Measurements from ENCODE around the gene DNAJB7.

- TF ChIP-seq ELF4 (IDR thresholded peaks at IDR 0.05) (no peak), SUZ12 (IDR thresholded peaks at IDR 0.05) (no peak), BHLHE40 (IDR thresholded peaks at IDR 0.05; ENCODE audit: borderline replicate concordance) (no peak), FOXA1 (IDR thresholded peaks at IDR 0.05) (no peak), ARNT (IDR thresholded peaks at IDR 0.05) (no peak), SP1 (IDR thresholded peaks at IDR 0.05) (no peak), ZNF384 (IDR thresholded peaks at IDR 0.05) (peak; percentile 53), TARDBP (IDR thresholded peaks at IDR 0.05) (no peak), L3MBTL2 (conservative IDR thresholded peaks at IDR 0.05) (no peak), FOXK2 (IDR thresholded peaks at IDR 0.05) (no peak), NFRKB (IDR thresholded peaks at IDR 0.05) (no peak), FOXM1 (IDR thresholded peaks at IDR 0.05; ENCODE audit: borderline replicate concordance) (no peak), CTBP1 (IDR thresholded peaks at IDR 0.05; ENCODE audit: borderline replicate concordance) (no peak)
These were observed 37.0 kb upstream of the DNAJB7 start for GRCh38 chr22:40898850-40899357.

All from HEK293T (cell line).